ENCODE data around the gene IGSF21.

The IGSF21 gene

DNA sequence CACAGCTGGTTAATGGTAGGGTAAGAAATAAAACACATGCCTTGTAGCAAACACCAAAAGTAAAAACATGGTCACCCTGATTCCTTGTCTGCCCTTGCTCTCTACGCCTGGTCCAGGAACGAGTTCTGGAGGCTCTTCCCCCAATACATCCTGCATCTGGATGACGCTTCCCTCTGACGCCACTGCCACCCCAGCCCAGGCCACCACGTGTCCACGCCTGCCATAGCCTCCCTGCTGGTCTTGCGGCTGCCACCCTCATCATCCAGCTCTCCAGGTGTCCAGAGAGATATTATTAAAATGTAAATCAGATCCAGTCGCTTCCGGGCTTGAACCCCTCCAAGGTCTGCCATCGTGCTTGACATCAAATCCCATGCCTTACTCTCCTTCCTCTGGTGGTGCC lies 39.3 kb downstream of the IGSF21 start:
- Histone ChIP-seq H3K4me3 (ENCODE audit: insufficient read length, low read depth) (no peak overlapping the region), H3K27me3 (ENCODE audit: insufficient read depth, insufficient read length) (no peaks in the 10 kb centered on the region), H3K4me1 (ENCODE audit: insufficient read depth, insufficient read length) (peaks cover 2% of the 10 kb centered on the region), H3K9me3 (ENCODE audit: insufficient read depth, low read length) (no peaks in the 10 kb centered on the region), H3K36me3 (ENCODE audit: insufficient read depth, insufficient read length, low read length) (no peaks in the 10 kb centered on the region), H3K9ac (ENCODE audit: insufficient read length, low read depth) (no peak overlapping the region)
- DNase-seq (ENCODE audit: low read depth, low spot score): no peak
- no peak for TF ChIP-seq YY1 (IDR thresholded peaks at IDR 0.05; ENCODE audit: insufficient read depth, insufficient read length)
- TF ChIP-seq ZNF274 (IDR thresholded peaks at IDR 0.05; ENCODE audit: low read depth, low read length): no peak
- TF ChIP-seq SUZ12 (IDR thresholded peaks at IDR 0.05; ENCODE audit: extremely low read depth, insufficient read depth, insufficient read length): no peak

DNA sequence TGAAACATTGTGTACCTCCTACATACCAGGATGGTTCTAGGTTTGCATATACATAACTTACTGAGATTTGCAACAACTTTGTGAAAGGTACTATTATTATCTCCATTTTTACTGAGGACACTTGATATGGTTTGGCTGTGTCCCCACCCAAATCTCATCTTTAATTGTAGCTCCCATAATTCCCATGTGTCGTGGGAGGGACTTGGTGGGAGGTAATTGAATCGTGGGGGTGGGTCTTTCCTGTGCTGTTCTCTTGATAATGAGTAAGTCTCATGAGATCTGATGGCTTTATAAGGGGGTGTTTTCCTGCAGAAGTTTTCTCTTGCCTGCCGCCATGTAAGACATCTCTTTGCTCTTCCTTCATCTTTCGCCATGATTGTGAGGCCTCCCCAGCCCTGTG lies 40.1 kb downstream of the IGSF21 start:
- no peak overlapping the region for H3K4me3 ChIP-seq (ENCODE audit: insufficient read length, low read depth)
- no peak for DNase-seq (ENCODE audit: low read depth, low spot score)
- H3K9me3 ChIP-seq (ENCODE audit: insufficient read depth, low read length): no peaks in the 10 kb centered on the region
- H3K4me1 ChIP-seq (ENCODE audit: insufficient read depth, insufficient read length): no peaks in the 10 kb centered on the region
- H3K36me3 ChIP-seq (ENCODE audit: insufficient read depth, insufficient read length, low read length): no peaks in the 10 kb centered on the region
- no peak overlapping the region for H3K9ac ChIP-seq (ENCODE audit: insufficient read length, low read depth)
- TF ChIP-seq SUZ12 (IDR thresholded peaks at IDR 0.05; ENCODE audit: extremely low read depth, insufficient read depth, insufficient read length): no peak
- TF ChIP-seq ZNF274 (IDR thresholded peaks at IDR 0.05; ENCODE audit: low read depth, low read length): no peak
- TF ChIP-seq YY1 (IDR thresholded peaks at IDR 0.05; ENCODE audit: insufficient read depth, insufficient read length): no peak
- H3K27me3 ChIP-seq (ENCODE audit: insufficient read depth, insufficient read length): no peaks in the 10 kb centered on the region

GRCh38 chr1:18148461-18148860 lies 40.9 kb downstream of the IGSF21 start:
- H3K4me1 ChIP-seq (ENCODE audit: insufficient read depth, insufficient read length): no peaks in the 10 kb centered on the region
- TF ChIP-seq ZNF274 (IDR thresholded peaks at IDR 0.05; ENCODE audit: low read depth, low read length): no peak
- no peak for TF ChIP-seq YY1 (IDR thresholded peaks at IDR 0.05; ENCODE audit: insufficient read depth, insufficient read length)
- TF ChIP-seq SUZ12 (IDR thresholded peaks at IDR 0.05; ENCODE audit: extremely low read depth, insufficient read depth, insufficient read length): no peak
- DNase-seq (ENCODE audit: low read depth, low spot score): no peak
- H3K4me3 ChIP-seq (ENCODE audit: insufficient read length, low read depth): no peak overlapping the region
- no peaks in the 10 kb centered on the region for H3K27me3 ChIP-seq (ENCODE audit: insufficient read depth, insufficient read length)
- H3K9ac ChIP-seq (ENCODE audit: insufficient read length, low read depth): no peak overlapping the region
- H3K36me3 ChIP-seq (ENCODE audit: insufficient read depth, insufficient read length, low read length): no peaks in the 10 kb centered on the region
- no peaks in the 10 kb centered on the region for H3K9me3 ChIP-seq (ENCODE audit: insufficient read depth, low read length)

GRCh38 chr1:18149027-18149641 lies 41.5 kb downstream of the IGSF21 start:
- Histone ChIP-seq H3K4me1 (ENCODE audit: insufficient read depth, insufficient read length) (no peaks in the 10 kb centered on the region), H3K9ac (ENCODE audit: insufficient read length, low read depth) (no peak overlapping the region), H3K27me3 (ENCODE audit: insufficient read depth, insufficient read length) (no peaks in the 10 kb centered on the region), H3K36me3 (ENCODE audit: insufficient read depth, insufficient read length, low read length) (no peaks in the 10 kb centered on the region), H3K9me3 (ENCODE audit: insufficient read depth, low read length) (no peaks in the 10 kb centered on the region), H3K4me3 (ENCODE audit: insufficient read length, low read depth) (no peak overlapping the region)
- no peak for DNase-seq (ENCODE audit: low read depth, low spot score)
- TF ChIP-seq SUZ12 (IDR thresholded peaks at IDR 0.05; ENCODE audit: extremely low read depth, insufficient read depth, insufficient read length) (no peak), YY1 (IDR thresholded peaks at IDR 0.05; ENCODE audit: insufficient read depth, insufficient read length) (no peak), ZNF274 (IDR thresholded peaks at IDR 0.05; ENCODE audit: low read depth, low read length) (no peak)

- H3K9me3 ChIP-seq (ENCODE audit: insufficient read depth, low read length): no peaks in the 10 kb centered on the region
- no peaks in the 10 kb centered on the region for H3K36me3 ChIP-seq (ENCODE audit: insufficient read depth, insufficient read length, low read length)
- no peak overlapping the region for H3K9ac ChIP-seq (ENCODE audit: insufficient read length, low read depth)
- DNase-seq (ENCODE audit: low read depth, low spot score): no peak
- no peaks in the 10 kb centered on the region for H3K27me3 ChIP-seq (ENCODE audit: insufficient read depth, insufficient read length)
- no peak overlapping the region for H3K4me3 ChIP-seq (ENCODE audit: insufficient read length, low read depth)
- no peaks in the 10 kb centered on the region for H3K4me1 ChIP-seq (ENCODE audit: insufficient read depth, insufficient read length)
- no peak for TF ChIP-seq SUZ12 (IDR thresholded peaks at IDR 0.05; ENCODE audit: extremely low read depth, insufficient read depth, insufficient read length)
- TF ChIP-seq ZNF274 (IDR thresholded peaks at IDR 0.05; ENCODE audit: low read depth, low read length): no peak
- no peak for TF ChIP-seq YY1 (IDR thresholded peaks at IDR 0.05; ENCODE audit: insufficient read depth, insufficient read length)
Measured at GRCh38 chr1:18151436-18152122, 44.0 kb downstream of the IGSF21 start.

- no peaks in the 10 kb centered on the region for H3K4me1 ChIP-seq (ENCODE audit: insufficient read depth, insufficient read length)
- H3K4me3 ChIP-seq (ENCODE audit: insufficient read length, low read depth): no peak overlapping the region
- no peak for DNase-seq (ENCODE audit: low read depth, low spot score)
- TF ChIP-seq YY1 (IDR thresholded peaks at IDR 0.05; ENCODE audit: insufficient read depth, insufficient read length) (no peak), ZNF274 (IDR thresholded peaks at IDR 0.05; ENCODE audit: low read depth, low read length) (no peak), SUZ12 (IDR thresholded peaks at IDR 0.05; ENCODE audit: extremely low read depth, insufficient read depth, insufficient read length) (no peak)
- no peak overlapping the region for H3K9ac ChIP-seq (ENCODE audit: insufficient read length, low read depth)
- no peaks in the 10 kb centered on the region for H3K36me3 ChIP-seq (ENCODE audit: insufficient read depth, insufficient read length, low read length)
- no peaks in the 10 kb centered on the region for H3K27me3 ChIP-seq (ENCODE audit: insufficient read depth, insufficient read length)
- H3K9me3 ChIP-seq (ENCODE audit: insufficient read depth, low read length): no peaks in the 10 kb centered on the region
Measured at GRCh38 chr1:18154430-18155194, 47.0 kb downstream of the IGSF21 start.

- Histone ChIP-seq H3K27me3 (ENCODE audit: insufficient read depth, insufficient read length) (no peaks in the 10 kb centered on the region), H3K4me1 (ENCODE audit: insufficient read depth, insufficient read length) (no peaks in the 10 kb centered on the region), H3K9me3 (ENCODE audit: insufficient read depth, low read length) (no peaks in the 10 kb centered on the region), H3K36me3 (ENCODE audit: insufficient read depth, insufficient read length, low read length) (no peaks in the 10 kb centered on the region), H3K4me3 (ENCODE audit: insufficient read length, low read depth) (no peak overlapping the region), H3K9ac (ENCODE audit: insufficient read length, low read depth) (peak overlapping the region; percentile 32)
- no peak for DNase-seq (ENCODE audit: low read depth, low spot score)
- TF ChIP-seq SUZ12 (IDR thresholded peaks at IDR 0.05; ENCODE audit: extremely low read depth, insufficient read depth, insufficient read length) (no peak), ZNF274 (IDR thresholded peaks at IDR 0.05; ENCODE audit: low read depth, low read length) (no peak), YY1 (IDR thresholded peaks at IDR 0.05; ENCODE audit: insufficient read depth, insufficient read length) (no peak)
Measured at GRCh38 chr1:18155881-18156385, 48.3 kb downstream of the IGSF21 start.
